GM12878 (cell line): Measurements from ENCODE around the gene RTN4R.

Experiments
- CHD4 ChIP-seq: fragments of 200-600 bp; sonication (generic); IDR thresholded peaks from 2 replicates; pipeline ENCODE4 v1.6.1; 2016; ENCODE audit warnings: mild to moderate bottlenecking
- CREM ChIP-seq: IDR thresholded peaks from 2 replicates; pipeline ENCODE4 v1.6.1; 2014; ENCODE audit warnings: antibody characterized with exemption, low read depth
- KAT2A ChIP-seq: conservative IDR thresholded peaks from 2 replicates; pipeline ENCODE4 v1.6.1; 2011; ENCODE audit warnings: low read depth, low read length; ENCODE audit not compliant: control insufficient read depth
- KDM1A ChIP-seq: fragments of 200-600 bp; sonication (generic); IDR thresholded peaks from 2 replicates; pipeline ENCODE4 v1.6.1; 2016; ENCODE audit warnings: borderline replicate concordance
- MXI1 ChIP-seq: fragments of 150-350 bp; IDR thresholded peaks from 2 replicates; pipeline ENCODE4 v1.6.1; 2011; ENCODE audit warnings: low read depth, mild to moderate bottlenecking, inconsistent platforms, low read length, improper control_type of control experiment
- NRF1 ChIP-seq: conservative IDR thresholded peaks from 2 replicates; pipeline ENCODE4 v1.6.1; 2011; ENCODE audit warnings: mild to moderate bottlenecking, low read depth, low read length, improper control_type of control experiment
- POLR2A ChIP-seq: IDR thresholded peaks from 2 replicates; pipeline ENCODE4 v1.6.1; 2011; ENCODE audit warnings: low read depth, mild to moderate bottlenecking, low read length
- TF ChIP-seq, protein P1 (sequence below): fragments of 450-650 bp; IDR thresholded peaks from 2 replicates; pipeline ENCODE4 v1.6.1; 2017; ENCODE audit warnings: mild to moderate bottlenecking
- TF ChIP-seq, protein P2 (sequence below): IDR thresholded peaks from 2 replicates; pipeline ENCODE4 v1.6.1; 2012; ENCODE audit warnings: low read depth, low read length, improper control_type of control experiment
- TF ChIP-seq, protein P3 (sequence below): IDR thresholded peaks from 2 replicates; pipeline ENCODE4 v1.6.1; 2012; ENCODE audit warnings: mild to moderate bottlenecking, low read depth, low read length
- TF ChIP-seq, protein P4 (sequence below), 3 experiments: IDR thresholded peaks in 2 of 3; conservative IDR thresholded peaks in 1 of 3; 2 replicates each; pipeline ENCODE4 v1.5.1; 2011; ENCODE audit warnings: low read depth in 3 of 3, low read length in 3 of 3, mild to moderate bottlenecking in 3 of 3, control low read depth in 2 of 3, moderate library complexity in 2 of 3, inconsistent platforms in 1 of 3, mixed read lengths in 1 of 3; ENCODE audit not compliant: control insufficient read depth in 2 of 3, insufficient read depth in 1 of 3; ENCODE audit errors: extremely low read depth in 1 of 3
- TF ChIP-seq, protein P5 (sequence below): fragments of 450-650 bp; formaldehyde crosslinking; IDR thresholded peaks from 2 replicates; pipeline ENCODE4 v1.4.0; 2020; ENCODE audit warnings: mild to moderate bottlenecking, moderate library complexity

DNA sequence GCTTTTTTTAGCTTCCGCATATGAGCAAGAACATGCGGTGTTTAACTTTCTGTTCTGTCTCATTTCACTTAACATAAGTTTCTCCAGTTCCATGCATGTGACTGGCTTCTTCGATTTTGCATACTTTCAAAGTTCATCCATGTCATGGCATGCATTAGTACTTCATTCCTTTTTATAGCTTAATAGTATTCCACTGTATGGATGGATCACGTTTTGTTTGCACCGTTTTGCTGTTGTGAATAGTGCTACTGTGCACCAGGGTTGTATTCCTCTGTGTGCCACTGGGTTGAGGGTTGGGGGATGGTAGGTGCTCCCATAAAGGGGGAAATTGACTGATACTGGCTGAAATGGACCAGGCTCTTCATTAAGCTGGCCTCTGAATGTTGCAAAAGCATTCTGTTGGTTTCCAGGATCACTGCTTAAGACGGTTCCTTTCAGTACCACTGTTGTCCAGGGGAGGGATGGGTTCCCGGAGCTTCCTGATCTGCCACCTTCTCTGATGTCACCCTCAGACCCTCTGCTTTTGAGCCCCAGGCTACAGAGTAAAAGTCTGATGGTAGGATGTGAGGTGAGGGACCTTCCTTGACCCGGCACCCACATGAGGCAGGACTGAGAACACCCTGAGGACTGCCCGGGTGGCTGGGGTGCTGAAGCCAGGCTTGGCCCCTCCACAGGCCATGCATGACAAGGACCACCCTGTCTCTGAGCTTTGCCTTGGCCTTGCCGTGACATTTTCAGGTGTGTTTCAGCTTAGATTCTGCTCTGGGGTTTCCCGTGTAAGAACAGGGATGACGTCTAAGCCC lies 27.3 kb upstream of the RTN4R start:
- no peak for TF ChIP-seq MXI1
- TF ChIP-seq, protein P1, sequence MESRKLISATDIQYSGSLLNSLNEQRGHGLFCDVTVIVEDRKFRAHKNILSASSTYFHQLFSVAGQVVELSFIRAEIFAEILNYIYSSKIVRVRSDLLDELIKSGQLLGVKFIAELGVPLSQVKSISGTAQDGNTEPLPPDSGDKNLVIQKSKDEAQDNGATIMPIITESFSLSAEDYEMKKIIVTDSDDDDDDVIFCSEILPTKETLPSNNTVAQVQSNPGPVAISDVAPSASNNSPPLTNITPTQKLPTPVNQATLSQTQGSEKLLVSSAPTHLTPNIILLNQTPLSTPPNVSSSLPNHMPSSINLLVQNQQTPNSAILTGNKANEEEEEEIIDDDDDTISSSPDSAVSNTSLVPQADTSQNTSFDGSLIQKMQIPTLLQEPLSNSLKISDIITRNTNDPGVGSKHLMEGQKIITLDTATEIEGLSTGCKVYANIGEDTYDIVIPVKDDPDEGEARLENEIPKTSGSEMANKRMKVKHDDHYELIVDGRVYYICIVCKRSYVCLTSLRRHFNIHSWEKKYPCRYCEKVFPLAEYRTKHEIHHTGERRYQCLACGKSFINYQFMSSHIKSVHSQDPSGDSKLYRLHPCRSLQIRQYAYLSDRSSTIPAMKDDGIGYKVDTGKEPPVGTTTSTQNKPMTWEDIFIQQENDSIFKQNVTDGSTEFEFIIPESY: no peak
- TF ChIP-seq CHD4: no peak
- TF ChIP-seq, protein P2, sequence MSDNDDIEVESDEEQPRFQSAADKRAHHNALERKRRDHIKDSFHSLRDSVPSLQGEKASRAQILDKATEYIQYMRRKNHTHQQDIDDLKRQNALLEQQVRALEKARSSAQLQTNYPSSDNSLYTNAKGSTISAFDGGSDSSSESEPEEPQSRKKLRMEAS: no peak
- TF ChIP-seq, protein P3, sequence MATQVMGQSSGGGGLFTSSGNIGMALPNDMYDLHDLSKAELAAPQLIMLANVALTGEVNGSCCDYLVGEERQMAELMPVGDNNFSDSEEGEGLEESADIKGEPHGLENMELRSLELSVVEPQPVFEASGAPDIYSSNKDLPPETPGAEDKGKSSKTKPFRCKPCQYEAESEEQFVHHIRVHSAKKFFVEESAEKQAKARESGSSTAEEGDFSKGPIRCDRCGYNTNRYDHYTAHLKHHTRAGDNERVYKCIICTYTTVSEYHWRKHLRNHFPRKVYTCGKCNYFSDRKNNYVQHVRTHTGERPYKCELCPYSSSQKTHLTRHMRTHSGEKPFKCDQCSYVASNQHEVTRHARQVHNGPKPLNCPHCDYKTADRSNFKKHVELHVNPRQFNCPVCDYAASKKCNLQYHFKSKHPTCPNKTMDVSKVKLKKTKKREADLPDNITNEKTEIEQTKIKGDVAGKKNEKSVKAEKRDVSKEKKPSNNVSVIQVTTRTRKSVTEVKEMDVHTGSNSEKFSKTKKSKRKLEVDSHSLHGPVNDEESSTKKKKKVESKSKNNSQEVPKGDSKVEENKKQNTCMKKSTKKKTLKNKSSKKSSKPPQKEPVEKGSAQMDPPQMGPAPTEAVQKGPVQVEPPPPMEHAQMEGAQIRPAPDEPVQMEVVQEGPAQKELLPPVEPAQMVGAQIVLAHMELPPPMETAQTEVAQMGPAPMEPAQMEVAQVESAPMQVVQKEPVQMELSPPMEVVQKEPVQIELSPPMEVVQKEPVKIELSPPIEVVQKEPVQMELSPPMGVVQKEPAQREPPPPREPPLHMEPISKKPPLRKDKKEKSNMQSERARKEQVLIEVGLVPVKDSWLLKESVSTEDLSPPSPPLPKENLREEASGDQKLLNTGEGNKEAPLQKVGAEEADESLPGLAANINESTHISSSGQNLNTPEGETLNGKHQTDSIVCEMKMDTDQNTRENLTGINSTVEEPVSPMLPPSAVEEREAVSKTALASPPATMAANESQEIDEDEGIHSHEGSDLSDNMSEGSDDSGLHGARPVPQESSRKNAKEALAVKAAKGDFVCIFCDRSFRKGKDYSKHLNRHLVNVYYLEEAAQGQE: no peak
- no peak for TF ChIP-seq CREM
- TF ChIP-seq KAT2A: no peak
- no peak for TF ChIP-seq POLR2A
- TF ChIP-seq, protein P4, sequence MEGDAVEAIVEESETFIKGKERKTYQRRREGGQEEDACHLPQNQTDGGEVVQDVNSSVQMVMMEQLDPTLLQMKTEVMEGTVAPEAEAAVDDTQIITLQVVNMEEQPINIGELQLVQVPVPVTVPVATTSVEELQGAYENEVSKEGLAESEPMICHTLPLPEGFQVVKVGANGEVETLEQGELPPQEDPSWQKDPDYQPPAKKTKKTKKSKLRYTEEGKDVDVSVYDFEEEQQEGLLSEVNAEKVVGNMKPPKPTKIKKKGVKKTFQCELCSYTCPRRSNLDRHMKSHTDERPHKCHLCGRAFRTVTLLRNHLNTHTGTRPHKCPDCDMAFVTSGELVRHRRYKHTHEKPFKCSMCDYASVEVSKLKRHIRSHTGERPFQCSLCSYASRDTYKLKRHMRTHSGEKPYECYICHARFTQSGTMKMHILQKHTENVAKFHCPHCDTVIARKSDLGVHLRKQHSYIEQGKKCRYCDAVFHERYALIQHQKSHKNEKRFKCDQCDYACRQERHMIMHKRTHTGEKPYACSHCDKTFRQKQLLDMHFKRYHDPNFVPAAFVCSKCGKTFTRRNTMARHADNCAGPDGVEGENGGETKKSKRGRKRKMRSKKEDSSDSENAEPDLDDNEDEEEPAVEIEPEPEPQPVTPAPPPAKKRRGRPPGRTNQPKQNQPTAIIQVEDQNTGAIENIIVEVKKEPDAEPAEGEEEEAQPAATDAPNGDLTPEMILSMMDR (IDR thresholded peaks at IDR 0.05 in 2 of 3, conservative IDR thresholded peaks at IDR 0.05 in 1 of 3; ENCODE audit: control insufficient read depth in 2 of 3, extremely low read depth in 1 of 3, insufficient read depth in 1 of 3, low read depth in 3 of 3, low read length in 3 of 3): no peak
- no peak for TF ChIP-seq NRF1
- TF ChIP-seq KDM1A: no peak
- TF ChIP-seq, protein P5, sequence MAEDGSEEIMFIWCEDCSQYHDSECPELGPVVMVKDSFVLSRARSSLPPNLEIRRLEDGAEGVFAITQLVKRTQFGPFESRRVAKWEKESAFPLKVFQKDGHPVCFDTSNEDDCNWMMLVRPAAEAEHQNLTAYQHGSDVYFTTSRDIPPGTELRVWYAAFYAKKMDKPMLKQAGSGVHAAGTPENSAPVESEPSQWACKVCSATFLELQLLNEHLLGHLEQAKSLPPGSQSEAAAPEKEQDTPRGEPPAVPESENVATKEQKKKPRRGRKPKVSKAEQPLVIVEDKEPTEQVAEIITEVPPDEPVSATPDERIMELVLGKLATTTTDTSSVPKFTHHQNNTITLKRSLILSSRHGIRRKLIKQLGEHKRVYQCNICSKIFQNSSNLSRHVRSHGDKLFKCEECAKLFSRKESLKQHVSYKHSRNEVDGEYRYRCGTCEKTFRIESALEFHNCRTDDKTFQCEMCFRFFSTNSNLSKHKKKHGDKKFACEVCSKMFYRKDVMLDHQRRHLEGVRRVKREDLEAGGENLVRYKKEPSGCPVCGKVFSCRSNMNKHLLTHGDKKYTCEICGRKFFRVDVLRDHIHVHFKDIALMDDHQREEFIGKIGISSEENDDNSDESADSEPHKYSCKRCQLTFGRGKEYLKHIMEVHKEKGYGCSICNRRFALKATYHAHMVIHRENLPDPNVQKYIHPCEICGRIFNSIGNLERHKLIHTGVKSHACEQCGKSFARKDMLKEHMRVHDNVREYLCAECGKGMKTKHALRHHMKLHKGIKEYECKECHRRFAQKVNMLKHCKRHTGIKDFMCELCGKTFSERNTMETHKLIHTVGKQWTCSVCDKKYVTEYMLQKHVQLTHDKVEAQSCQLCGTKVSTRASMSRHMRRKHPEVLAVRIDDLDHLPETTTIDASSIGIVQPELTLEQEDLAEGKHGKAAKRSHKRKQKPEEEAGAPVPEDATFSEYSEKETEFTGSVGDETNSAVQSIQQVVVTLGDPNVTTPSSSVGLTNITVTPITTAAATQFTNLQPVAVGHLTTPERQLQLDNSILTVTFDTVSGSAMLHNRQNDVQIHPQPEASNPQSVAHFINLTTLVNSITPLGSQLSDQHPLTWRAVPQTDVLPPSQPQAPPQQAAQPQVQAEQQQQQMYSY (CRISPR knock-in tag): no peak
